PC-9 (cell line): Measurements from ENCODE around the gene PTGS2. TPM values are rescaled to one million over a fixed set of nuclear protein-coding genes. Genes with fewer than 3 reads are reported as not detected.

Experiments used
- BruUV-seq: library from RNA; stranded (reverse); fragments of 400-500 nt; replicated peaks from 2 replicates; lab custom pipeline; 2021; lab: Mats Ljungman, UMichigan
- CTCF ChIA-PET: fragments of 300-600 bp; sonication (Branson Sonifier 250); formaldehyde crosslinking; loops from one replicate; lab custom pipeline; 2022; ENCODE audit warnings: antibody characterized with exemption; lab: Charles Lee
- POLR2A ChIA-PET: fragments of 300-600 bp; sonication (Branson Sonifier 250); formaldehyde crosslinking; loops from one replicate; lab custom pipeline; 2022; ENCODE audit warnings: antibody characterized with exemption; ENCODE audit not compliant: unreplicated experiment; lab: Charles Lee
- DNase-seq, 2 experiments: peaks; one replicate each; pipeline versions ENCODE4 v3.0.0 to v3.0.0-alpha.2; 2015 to 2022; ENCODE audit warnings: mixed read lengths in 1 of 2
- H2AFZ ChIP-seq: fragments of 200-600 bp; sonication (generic); 2 replicates; pipeline ENCODE4 v1.8.1; 2017; ENCODE audit warnings: antibody characterized with exemption
- H3F3A ChIP-seq: fragments of 200-600 bp; sonication (generic); 2 replicates; pipeline ENCODE4 v1.8.1; 2017; ENCODE audit warnings: antibody characterized with exemption, mild to moderate bottlenecking, low read depth; ENCODE audit not compliant: insufficient read depth
- H3K27ac ChIP-seq: fragments of 200-600 bp; sonication (generic); 2 replicates; pipeline ENCODE4 v1.6.1; 2016; ENCODE audit warnings: mixed run types
- H3K27me3 ChIP-seq: fragments of 200-600 bp; sonication (generic); 2 replicates; pipeline ENCODE4 v1.6.1; 2016; ENCODE audit warnings: low read depth, mixed run types; ENCODE audit not compliant: insufficient read depth
- H3K36me3 ChIP-seq: fragments of 200-600 bp; sonication (generic); 2 replicates; pipeline ENCODE4 v1.6.1; 2016; ENCODE audit warnings: low read depth, mixed run types
- H3K4me1 ChIP-seq: fragments of 200-600 bp; sonication (generic); replicated peaks from 2 replicates; pipeline ENCODE4 v1.6.1; 2016; ENCODE audit warnings: mixed run types; ENCODE audit not compliant: insufficient read depth
- H3K4me2 ChIP-seq: fragments of 200-600 bp; sonication (generic); 2 replicates; pipeline ENCODE4 v1.6.1; 2017; ENCODE audit warnings: mixed run types
- H3K4me3 ChIP-seq: fragments of 200-600 bp; sonication (generic); 2 replicates; pipeline ENCODE4 v1.6.1; 2016; ENCODE audit warnings: mixed run types
- H3K79me2 ChIP-seq: fragments of 200-600 bp; sonication (generic); 2 replicates; pipeline ENCODE4 v1.6.1; 2017; ENCODE audit warnings: low read depth, mixed run types
- H3K9me2 ChIP-seq: fragments of 200-600 bp; sonication (generic); 2 replicates; pipeline ENCODE4 v1.8.1; 2017; ENCODE audit warnings: mild to moderate bottlenecking; ENCODE audit not compliant: insufficient read depth
- H3K9me3 ChIP-seq: fragments of 200-600 bp; sonication (generic); 2 replicates; pipeline ENCODE4 v1.8.1; 2016; ENCODE audit warnings: low read depth; ENCODE audit not compliant: insufficient read depth
- H4K20me1 ChIP-seq: fragments of 200-600 bp; sonication (generic); 2 replicates; pipeline ENCODE4 v1.8.1; 2017; ENCODE audit not compliant: insufficient read depth
- EZH2 ChIP-seq: fragments of 200-600 bp; sonication (generic); IDR thresholded peaks from 2 replicates; pipeline ENCODE4 v1.8.0; 2017; ENCODE audit warnings: antibody characterized with exemption, low read depth
- intact Hi-C: fragments of 100-400 bp; cut with micrococcal nuclease; formaldehyde crosslinking; loops from one replicate; pipeline ENCODE4 v1.10.0; 2022; ENCODE audit not compliant: unreplicated experiment
- total RNA-seq: library from RNA; stranded (reverse); gene quantifications from 2 replicates; pipeline ENCODE4 v1.2.3, GENCODE V29; 2021
- TF ChIP-seq, protein P1 (sequence below): fragments of 200-600 bp; sonication (generic); conservative IDR thresholded peaks from 2 replicates; pipeline ENCODE4 v1.6.1; 2017; ENCODE audit warnings: mixed run types, antibody characterized with exemption, mild to moderate bottlenecking, moderate library complexity

Gene PTGS2
- total RNA-seq, 1 experiment from 2014 or later, result 0.63 TPM

DNA sequence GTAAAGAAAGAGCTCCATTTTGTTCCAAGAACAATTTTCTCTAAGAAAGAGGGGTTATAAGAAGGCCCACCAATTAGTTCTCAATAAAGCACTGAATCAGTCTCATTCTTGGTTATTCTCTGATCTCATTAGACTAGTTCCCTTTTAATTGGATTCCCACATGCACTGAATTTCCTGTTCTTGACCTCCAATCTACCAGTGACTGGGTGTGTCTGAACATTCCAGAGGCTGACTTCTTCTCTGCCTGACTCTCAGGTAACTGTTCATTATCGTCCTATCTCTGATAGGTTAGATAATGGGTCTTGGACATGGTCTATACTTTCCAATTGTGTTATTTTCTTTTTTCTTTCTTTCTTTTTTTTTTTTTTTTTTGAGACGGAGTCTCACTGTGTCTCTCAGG is 22.7 kb downstream of the PTGS2 start:
- H3K9me3 ChIP-seq, result no peaks in the 10 kb centered on the region
- no peaks in the 10 kb centered on the region for H3K79me2 ChIP-seq
- TF ChIP-seq, protein P1, sequence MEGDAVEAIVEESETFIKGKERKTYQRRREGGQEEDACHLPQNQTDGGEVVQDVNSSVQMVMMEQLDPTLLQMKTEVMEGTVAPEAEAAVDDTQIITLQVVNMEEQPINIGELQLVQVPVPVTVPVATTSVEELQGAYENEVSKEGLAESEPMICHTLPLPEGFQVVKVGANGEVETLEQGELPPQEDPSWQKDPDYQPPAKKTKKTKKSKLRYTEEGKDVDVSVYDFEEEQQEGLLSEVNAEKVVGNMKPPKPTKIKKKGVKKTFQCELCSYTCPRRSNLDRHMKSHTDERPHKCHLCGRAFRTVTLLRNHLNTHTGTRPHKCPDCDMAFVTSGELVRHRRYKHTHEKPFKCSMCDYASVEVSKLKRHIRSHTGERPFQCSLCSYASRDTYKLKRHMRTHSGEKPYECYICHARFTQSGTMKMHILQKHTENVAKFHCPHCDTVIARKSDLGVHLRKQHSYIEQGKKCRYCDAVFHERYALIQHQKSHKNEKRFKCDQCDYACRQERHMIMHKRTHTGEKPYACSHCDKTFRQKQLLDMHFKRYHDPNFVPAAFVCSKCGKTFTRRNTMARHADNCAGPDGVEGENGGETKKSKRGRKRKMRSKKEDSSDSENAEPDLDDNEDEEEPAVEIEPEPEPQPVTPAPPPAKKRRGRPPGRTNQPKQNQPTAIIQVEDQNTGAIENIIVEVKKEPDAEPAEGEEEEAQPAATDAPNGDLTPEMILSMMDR, result no peak
- no peak for TF ChIP-seq EZH2
- no peak overlapping the region for H3K4me3 ChIP-seq
- ChIA-PET CTCF (interaction anchor here (0.7 kb wide), 1 partner anchor 1770 kb away, joined by 6 read pairs; no protein-coding TSS in a partner anchor), POLR2A (no interaction called here)
- no peak overlapping the region for H2AFZ ChIP-seq
- H3K27me3 ChIP-seq, result no peaks in the 10 kb centered on the region
- BruUV-seq, result no TSS peak
- H3F3A ChIP-seq, result no peaks in the 10 kb centered on the region
- no peaks in the 10 kb centered on the region for H3K9me2 ChIP-seq
- no peaks in the 10 kb centered on the region for H3K36me3 ChIP-seq
- DNase-seq, result no peak
- H3K4me2 ChIP-seq, result no peak overlapping the region
- intact Hi-C loops, result no loop called here
- H3K4me1 ChIP-seq, result no peaks in the 10 kb centered on the region
- H3K27ac ChIP-seq, result no peak overlapping the region
- no peaks in the 10 kb centered on the region for H4K20me1 ChIP-seq

DNA sequence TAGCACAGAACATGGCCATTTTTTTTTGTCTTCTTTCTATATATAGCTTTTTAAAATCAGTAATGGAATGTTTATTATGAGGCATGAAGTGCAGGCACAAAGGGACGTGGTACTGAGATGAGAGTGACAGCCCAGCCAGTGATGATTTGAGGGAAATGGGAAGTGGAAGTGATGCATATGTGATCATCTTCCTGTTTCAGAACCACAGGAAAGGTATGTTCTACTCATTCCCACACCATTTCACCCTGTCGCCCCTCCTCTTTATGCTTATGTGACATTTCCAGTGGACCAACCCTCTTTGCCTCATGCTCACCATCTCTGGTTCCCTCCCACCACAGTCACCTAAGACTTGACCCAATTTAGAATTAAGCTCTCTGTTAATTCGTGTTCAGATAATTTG is 24.3 kb downstream of the PTGS2 start:
- H3K27ac ChIP-seq, result no peak overlapping the region
- POLR2A ChIA-PET, result no interaction called here
- TF ChIP-seq, protein P1, result no peak
- TF ChIP-seq EZH2, result no peak
- no peaks in the 10 kb centered on the region for H3K27me3 ChIP-seq
- H3K79me2 ChIP-seq, result no peaks in the 10 kb centered on the region
- CTCF ChIA-PET, result no interaction called here
- DNase-seq, result no peak
- no peaks in the 10 kb centered on the region for H3K9me2 ChIP-seq
- H3K4me2 ChIP-seq, result no peak overlapping the region
- H3K4me1 ChIP-seq, result no peaks in the 10 kb centered on the region
- BruUV-seq, result no TSS peak
- no peak overlapping the region for H3K4me3 ChIP-seq
- H4K20me1 ChIP-seq, result no peaks in the 10 kb centered on the region
- H2AFZ ChIP-seq, result no peak overlapping the region
- H3F3A ChIP-seq, result no peaks in the 10 kb centered on the region
- no peaks in the 10 kb centered on the region for H3K36me3 ChIP-seq
- no peaks in the 10 kb centered on the region for H3K9me3 ChIP-seq
- intact Hi-C loops, result no loop called here

DNA sequence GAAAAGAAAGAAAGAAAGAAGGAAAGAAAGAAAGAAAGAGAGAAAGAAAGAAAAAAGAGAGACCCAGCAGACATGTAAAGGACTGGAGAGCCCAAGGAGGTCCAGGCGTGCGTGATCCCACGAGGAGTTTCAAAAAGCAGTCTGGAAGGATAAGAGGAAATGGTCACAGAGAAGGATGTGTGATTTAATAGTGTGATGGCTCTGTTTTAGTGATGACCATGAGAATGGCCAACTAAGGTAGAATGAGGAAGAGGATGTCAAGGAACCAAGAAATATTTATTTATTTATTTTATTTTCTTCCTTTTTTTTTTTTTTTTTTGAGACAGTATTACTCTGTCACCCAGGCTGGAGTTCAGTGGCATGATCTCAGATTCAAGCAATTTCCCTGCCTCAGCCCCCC is 25.5 kb downstream of the PTGS2 start:
- no peak overlapping the region for H3K27ac ChIP-seq
- no peak overlapping the region for H3K4me3 ChIP-seq
- intact Hi-C loops, result no loop called here
- H3K79me2 ChIP-seq, result no peaks in the 10 kb centered on the region
- no peaks in the 10 kb centered on the region for H3K36me3 ChIP-seq
- ChIA-PET POLR2A (no interaction called here), CTCF (no interaction called here)
- BruUV-seq, result no TSS peak
- no peak overlapping the region for H2AFZ ChIP-seq
- TF ChIP-seq, protein P1, result no peak
- no peak for TF ChIP-seq EZH2
- no peaks in the 10 kb centered on the region for H3K9me2 ChIP-seq
- H3K27me3 ChIP-seq, result no peaks in the 10 kb centered on the region
- H3F3A ChIP-seq, result no peaks in the 10 kb centered on the region
- no peak overlapping the region for H3K4me2 ChIP-seq
- no peaks in the 10 kb centered on the region for H3K9me3 ChIP-seq
- H4K20me1 ChIP-seq, result no peaks in the 10 kb centered on the region
- no peaks in the 10 kb centered on the region for H3K4me1 ChIP-seq
- DNase-seq, result no peak
